ENCODE measurements around the gene TNRC6C. TPM values are rescaled to one million over a fixed set of nuclear protein-coding genes. Genes with fewer than 3 reads are reported as not detected.

The TNRC6C gene
- total and polyA plus RNA-seq, 9 donors = 8.1 to 11.1 (median 8.8) TPM

GRCh38 chr17:78122931-78123249 is 164.4 kb downstream of the TNRC6C start:
- no peak overlapping the region for H3K27ac ChIP-seq (ENCODE audit: low read length)
- no peak overlapping the region for H3K4me3 ChIP-seq (ENCODE audit: low read length)
- H3K27me3 ChIP-seq (ENCODE audit: control insufficient read depth, insufficient read depth, low read length) = peaks cover 2% of the 10 kb centered on the region
- WGBS (ENCODE audit: insufficient coverage) = 69% methylated on average over 4 of the region's 4 CpGs
- no peaks in the 10 kb centered on the region for H3K9me3 ChIP-seq (replicated peaks; ENCODE audit: control insufficient read depth, low read depth, low read length)
- DNase-seq = no peak
- H3K36me3 ChIP-seq (ENCODE audit: control insufficient read depth, insufficient read depth, low read length) = peaks cover 54% of the 10 kb centered on the region
- H3K4me1 ChIP-seq (ENCODE audit: control insufficient read depth, insufficient read depth, low read length) = peaks cover 41% of the 10 kb centered on the region

GRCh38 chr17:78123258-78123929 is 164.9 kb downstream of the TNRC6C start:
- WGBS (ENCODE audit: insufficient coverage) = 94% methylated on average over 5 of the region's 5 CpGs
- H3K27ac ChIP-seq (ENCODE audit: low read length) = no peak overlapping the region
- no peak overlapping the region for H3K4me3 ChIP-seq (ENCODE audit: low read length)
- H3K27me3 ChIP-seq (ENCODE audit: control insufficient read depth, insufficient read depth, low read length) = peaks cover 2% of the 10 kb centered on the region
- H3K9me3 ChIP-seq (replicated peaks; ENCODE audit: control insufficient read depth, low read depth, low read length) = no peaks in the 10 kb centered on the region
- H3K4me1 ChIP-seq (ENCODE audit: control insufficient read depth, insufficient read depth, low read length) = peaks cover 45% of the 10 kb centered on the region
- H3K36me3 ChIP-seq (ENCODE audit: control insufficient read depth, insufficient read depth, low read length) = peaks cover 53% of the 10 kb centered on the region
- DNase-seq = no peak

- H3K9me3 ChIP-seq (replicated peaks; ENCODE audit: control insufficient read depth, low read depth, low read length) = no peaks in the 10 kb centered on the region
- H3K27ac ChIP-seq (ENCODE audit: low read length) = no peak overlapping the region
- DNase-seq = no peak
- H3K4me3 ChIP-seq (ENCODE audit: low read length) = no peak overlapping the region
- peaks cover 50% of the 10 kb centered on the region for H3K36me3 ChIP-seq (ENCODE audit: control insufficient read depth, insufficient read depth, low read length)
- 82% methylated on average over 29 of the region's 30 CpGs for WGBS (ENCODE audit: insufficient coverage)
- peaks cover 52% of the 10 kb centered on the region for H3K4me1 ChIP-seq (ENCODE audit: control insufficient read depth, insufficient read depth, low read length)
- peaks cover 7% of the 10 kb centered on the region for H3K27me3 ChIP-seq (ENCODE audit: control insufficient read depth, insufficient read depth, low read length)
These were observed 165.8 kb downstream of the TNRC6C start for GRCh38 chr17:78124081-78124835.

GRCh38 chr17:78124836-78125137 is 166.3 kb downstream of the TNRC6C start:
- H3K4me1 ChIP-seq (ENCODE audit: control insufficient read depth, insufficient read depth, low read length) = peaks cover 58% of the 10 kb centered on the region
- no peak overlapping the region for H3K27ac ChIP-seq (ENCODE audit: low read length)

GRCh38 chr17:78125138-78125913 is 166.8 kb downstream of the TNRC6C start:
- peaks cover 47% of the 10 kb centered on the region for H3K36me3 ChIP-seq (ENCODE audit: control insufficient read depth, insufficient read depth, low read length)
- peaks cover 63% of the 10 kb centered on the region for H3K4me1 ChIP-seq (ENCODE audit: control insufficient read depth, insufficient read depth, low read length)
- peaks cover 17% of the 10 kb centered on the region for H3K27me3 ChIP-seq (ENCODE audit: control insufficient read depth, insufficient read depth, low read length)
- peak overlapping the region; percentile 69 for H3K27ac ChIP-seq (ENCODE audit: low read length)
- no peaks in the 10 kb centered on the region for H3K9me3 ChIP-seq (replicated peaks; ENCODE audit: control insufficient read depth, low read depth, low read length)
- no peak for DNase-seq
- WGBS (ENCODE audit: insufficient coverage) = 77% methylated on average over 29 of the region's 39 CpGs
- no peak overlapping the region for H3K4me3 ChIP-seq (ENCODE audit: low read length)

More at GRCh38 chr17:78124836-78125137, 166.3 kb downstream of the TNRC6C start:
- Histone ChIP-seq H3K4me3 (ENCODE audit: low read length) (no peak overlapping the region), H3K36me3 (ENCODE audit: control insufficient read depth, insufficient read depth, low read length) (peaks cover 47% of the 10 kb centered on the region), H3K27me3 (ENCODE audit: control insufficient read depth, insufficient read depth, low read length) (peaks cover 12% of the 10 kb centered on the region), H3K9me3 (replicated peaks; ENCODE audit: control insufficient read depth, low read depth, low read length) (no peaks in the 10 kb centered on the region)
- no peak for DNase-seq
- 71% methylated on average over 11 of the region's 12 CpGs for WGBS (ENCODE audit: insufficient coverage)

DNA sequence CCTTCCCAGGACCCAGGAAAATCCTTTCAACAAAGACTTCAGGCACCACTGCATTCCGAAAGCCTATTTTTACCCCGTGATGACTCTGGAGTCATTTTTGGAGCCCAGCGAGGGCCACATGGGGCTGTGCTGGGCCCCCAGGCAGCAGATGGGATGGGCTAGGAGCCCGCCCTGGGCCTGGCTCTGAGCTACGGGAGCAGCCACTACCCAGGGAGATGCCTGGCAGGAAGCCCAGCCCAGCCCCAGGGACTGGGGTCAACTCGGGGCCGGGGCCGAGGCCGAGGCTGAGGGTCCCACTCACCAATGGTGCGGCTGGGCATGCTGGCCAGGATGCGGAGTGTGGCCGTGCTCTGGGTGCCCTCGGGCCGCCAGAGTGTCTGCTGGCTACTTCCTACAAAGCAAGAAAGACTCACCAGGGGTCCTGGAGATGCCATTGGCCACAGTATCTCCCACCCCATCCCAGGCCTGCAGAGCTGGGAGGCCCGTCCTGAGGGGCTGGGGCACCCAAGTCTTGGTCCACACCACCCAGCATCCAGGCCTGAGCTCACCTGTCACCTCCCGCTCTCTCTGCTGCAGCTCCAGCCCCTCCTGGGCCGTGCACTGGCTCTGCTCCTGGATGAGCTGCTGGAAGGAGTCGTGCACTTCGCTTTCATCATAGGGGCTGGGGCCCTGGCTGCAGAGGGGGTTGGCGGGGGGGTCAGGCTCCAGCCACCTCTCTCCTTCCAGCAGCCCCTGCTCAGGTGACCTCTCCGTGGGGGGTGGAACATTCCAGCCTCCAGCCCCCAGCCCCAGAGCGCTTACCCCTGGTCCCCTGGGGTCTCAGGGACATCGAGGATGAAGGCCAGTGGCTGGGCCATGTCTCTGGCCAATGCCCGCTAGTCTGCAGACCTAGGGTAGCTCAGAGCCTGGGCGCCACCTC is 167.7 kb downstream of the TNRC6C start:
- peak overlapping the region; percentile 69 for H3K27ac ChIP-seq (ENCODE audit: low read length)
- peaks cover 67% of the 10 kb centered on the region for H3K4me1 ChIP-seq (ENCODE audit: control insufficient read depth, insufficient read depth, low read length)
- H3K27me3 ChIP-seq (ENCODE audit: control insufficient read depth, insufficient read depth, low read length) = peaks cover 26% of the 10 kb centered on the region
- H3K4me3 ChIP-seq (ENCODE audit: low read length) = no peak overlapping the region
- H3K9me3 ChIP-seq (replicated peaks; ENCODE audit: control insufficient read depth, low read depth, low read length) = no peaks in the 10 kb centered on the region
- H3K36me3 ChIP-seq (ENCODE audit: control insufficient read depth, insufficient read depth, low read length) = peaks cover 38% of the 10 kb centered on the region
- peak; percentile 47 for DNase-seq
- 43% methylated on average over 20 of the region's 25 CpGs for WGBS (ENCODE audit: insufficient coverage)

DNA sequence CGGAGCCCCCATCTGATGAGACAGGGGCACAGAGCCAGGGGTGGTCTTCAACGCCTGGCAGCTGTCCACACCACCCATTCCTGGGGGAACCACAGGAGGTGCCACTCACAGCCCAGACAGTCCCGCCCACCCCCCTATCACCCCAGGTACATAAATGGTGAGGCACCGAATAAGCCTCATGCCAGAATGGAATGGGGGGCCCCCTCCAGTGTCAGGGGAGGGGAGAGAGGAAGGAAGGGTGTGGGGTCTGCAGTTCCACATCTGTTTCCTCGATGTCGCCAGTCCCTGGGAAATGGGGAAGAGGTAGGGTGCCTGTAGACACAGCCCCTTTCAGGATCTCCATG is 168.4 kb downstream of the TNRC6C start:
- peak overlapping the region; percentile 68 for H3K4me3 ChIP-seq (ENCODE audit: low read length)
- no peaks in the 10 kb centered on the region for H3K9me3 ChIP-seq (replicated peaks; ENCODE audit: control insufficient read depth, low read depth, low read length)
- H3K36me3 ChIP-seq (ENCODE audit: control insufficient read depth, insufficient read depth, low read length) = peaks cover 35% of the 10 kb centered on the region
- H3K27me3 ChIP-seq (ENCODE audit: control insufficient read depth, insufficient read depth, low read length) = peaks cover 32% of the 10 kb centered on the region
- no peak for DNase-seq
- H3K27ac ChIP-seq (ENCODE audit: low read length) = peak overlapping the region; percentile 78
- H3K4me1 ChIP-seq (ENCODE audit: control insufficient read depth, insufficient read depth, low read length) = peaks cover 72% of the 10 kb centered on the region
- WGBS (ENCODE audit: insufficient coverage) = 50% methylated on average over 1 of the region's 6 CpGs

- peaks cover 31% of the 10 kb centered on the region for H3K36me3 ChIP-seq (ENCODE audit: control insufficient read depth, insufficient read depth, low read length)
- peak; percentile 69 for DNase-seq
- no peaks in the 10 kb centered on the region for H3K9me3 ChIP-seq (replicated peaks; ENCODE audit: control insufficient read depth, low read depth, low read length)
- peaks cover 77% of the 10 kb centered on the region for H3K4me1 ChIP-seq (ENCODE audit: control insufficient read depth, insufficient read depth, low read length)
- peaks cover 35% of the 10 kb centered on the region for H3K27me3 ChIP-seq (ENCODE audit: control insufficient read depth, insufficient read depth, low read length)
- peak overlapping the region; percentile 68 for H3K4me3 ChIP-seq (ENCODE audit: low read length)
- WGBS (ENCODE audit: insufficient coverage) = 20% methylated on average over 24 of the region's 25 CpGs
- H3K27ac ChIP-seq (ENCODE audit: low read length) = peak overlapping the region; percentile 78
These were observed 168.9 kb downstream of the TNRC6C start for GRCh38 chr17:78127239-78127887.

DNA sequence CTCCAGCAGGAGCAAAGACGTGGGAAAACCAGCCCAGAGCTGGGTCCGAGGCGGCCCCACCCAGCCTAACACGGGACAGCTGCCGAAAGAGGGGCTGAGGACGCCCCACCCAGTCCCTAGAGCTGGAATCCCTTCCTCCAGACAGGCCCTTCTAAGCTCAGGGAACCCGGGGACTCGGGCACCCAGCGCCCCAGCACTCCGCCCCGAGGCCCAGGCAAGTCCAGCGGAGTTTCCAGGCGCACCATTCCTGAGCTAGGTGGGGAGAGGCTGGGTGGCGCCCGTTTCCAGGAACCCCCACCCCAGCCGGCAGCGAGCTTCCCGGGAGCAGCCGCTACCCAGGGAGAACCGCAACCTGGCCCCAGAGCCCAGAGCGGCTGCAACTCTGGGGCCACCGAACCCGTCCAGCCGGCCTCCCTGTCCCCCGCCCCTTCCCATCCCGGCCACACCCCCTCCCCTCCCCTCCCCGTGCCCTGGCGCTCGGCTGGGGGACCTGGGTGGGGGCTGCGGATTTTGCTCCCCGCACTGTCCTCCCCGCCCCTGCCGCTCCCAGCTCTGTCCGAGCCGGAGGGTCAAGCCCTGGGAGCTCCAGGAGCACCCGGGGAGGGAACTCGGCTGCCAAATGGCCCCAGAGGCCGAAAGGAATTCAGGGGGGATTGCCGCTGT is 169.5 kb downstream of the TNRC6C start:
- peaks cover 81% of the 10 kb centered on the region for H3K4me1 ChIP-seq (ENCODE audit: control insufficient read depth, insufficient read depth, low read length)
- DNase-seq = no peak

More for the DNA sequence above, 169.5 kb downstream of the TNRC6C start:
- Histone ChIP-seq H3K27me3 (ENCODE audit: control insufficient read depth, insufficient read depth, low read length) (peaks cover 38% of the 10 kb centered on the region), H3K4me3 (ENCODE audit: low read length) (peak overlapping the region; percentile 68), H3K27ac (ENCODE audit: low read length) (peak overlapping the region; percentile 78), H3K9me3 (replicated peaks; ENCODE audit: control insufficient read depth, low read depth, low read length) (no peaks in the 10 kb centered on the region), H3K36me3 (ENCODE audit: control insufficient read depth, insufficient read depth, low read length) (peaks cover 26% of the 10 kb centered on the region)
- WGBS (ENCODE audit: insufficient coverage) = 3% methylated on average over 16 of the region's 39 CpGs

Measured in muscle of leg (tissue), 11 donors.